GM12865 (cell line): ENCODE results near the gene NFKBIE.

ENCODE experiments used
- DNase-seq: peaks from one replicate; pipeline ENCODE4 v3.0.0; 2010; ENCODE audit warnings: low read depth
- H3K4me3 ChIP-seq: 2 replicates; pipeline ENCODE4 v1.5.1; 2011; ENCODE audit warnings: mild to moderate bottlenecking, low read depth, low read length, control low read depth
- CTCF ChIP-seq: IDR thresholded peaks from 2 replicates; pipeline ENCODE4 v1.5.1; 2011; ENCODE audit warnings: low read length, control low read depth, low read depth, inconsistent platforms; ENCODE audit not compliant: insufficient read depth; ENCODE audit errors: missing control alignments

The NFKBIE gene

GRCh38 chr6:44263354-44264100 lies 1.8 kb downstream of the NFKBIE start:
- peak overlapping the region; percentile 95 for H3K4me3 ChIP-seq
- peak; percentile 79 for DNase-seq
- TF ChIP-seq CTCF: no peak

- TF ChIP-seq CTCF: no peak
- peak overlapping the region; percentile 95 for H3K4me3 ChIP-seq
- peak; percentile 46 for DNase-seq
Measured at GRCh38 chr6:44262467-44263353, 2.6 kb downstream of the NFKBIE start.

GRCh38 chr6:44261581-44261980 lies 3.8 kb downstream of the NFKBIE start:
- no peak for TF ChIP-seq CTCF
- no peak for DNase-seq
- H3K4me3 ChIP-seq: peak overlapping the region; percentile 95

- DNase-seq: peak; percentile 54
- peak overlapping the region; percentile 95 for H3K4me3 ChIP-seq
- no peak for TF ChIP-seq CTCF
Measured at GRCh38 chr6:44260451-44261297, 4.7 kb downstream of the NFKBIE start.

- peak overlapping the region; percentile 95 for H3K4me3 ChIP-seq
- DNase-seq: no peak
- TF ChIP-seq CTCF: no peak
Measured at GRCh38 chr6:44260011-44260410, 5.3 kb downstream of the NFKBIE start.

GRCh38 chr6:44258921-44259320 lies 6.4 kb downstream of the NFKBIE start:
- no peak for TF ChIP-seq CTCF
- peak overlapping the region; percentile 95 for H3K4me3 ChIP-seq
- no peak for DNase-seq
